GM18511 (cell line): ENCODE data around the gene SORCS2.

Experiments used
- ATAC-seq: cut with Tn5 transposase; IDR thresholded peaks from one replicate; pipeline ENCODE4 v1.9.1; 2021; ENCODE audit warnings: mild to moderate bottlenecking, moderate library complexity; ENCODE audit not compliant: unreplicated experiment

SORCS2 gene

DNA sequence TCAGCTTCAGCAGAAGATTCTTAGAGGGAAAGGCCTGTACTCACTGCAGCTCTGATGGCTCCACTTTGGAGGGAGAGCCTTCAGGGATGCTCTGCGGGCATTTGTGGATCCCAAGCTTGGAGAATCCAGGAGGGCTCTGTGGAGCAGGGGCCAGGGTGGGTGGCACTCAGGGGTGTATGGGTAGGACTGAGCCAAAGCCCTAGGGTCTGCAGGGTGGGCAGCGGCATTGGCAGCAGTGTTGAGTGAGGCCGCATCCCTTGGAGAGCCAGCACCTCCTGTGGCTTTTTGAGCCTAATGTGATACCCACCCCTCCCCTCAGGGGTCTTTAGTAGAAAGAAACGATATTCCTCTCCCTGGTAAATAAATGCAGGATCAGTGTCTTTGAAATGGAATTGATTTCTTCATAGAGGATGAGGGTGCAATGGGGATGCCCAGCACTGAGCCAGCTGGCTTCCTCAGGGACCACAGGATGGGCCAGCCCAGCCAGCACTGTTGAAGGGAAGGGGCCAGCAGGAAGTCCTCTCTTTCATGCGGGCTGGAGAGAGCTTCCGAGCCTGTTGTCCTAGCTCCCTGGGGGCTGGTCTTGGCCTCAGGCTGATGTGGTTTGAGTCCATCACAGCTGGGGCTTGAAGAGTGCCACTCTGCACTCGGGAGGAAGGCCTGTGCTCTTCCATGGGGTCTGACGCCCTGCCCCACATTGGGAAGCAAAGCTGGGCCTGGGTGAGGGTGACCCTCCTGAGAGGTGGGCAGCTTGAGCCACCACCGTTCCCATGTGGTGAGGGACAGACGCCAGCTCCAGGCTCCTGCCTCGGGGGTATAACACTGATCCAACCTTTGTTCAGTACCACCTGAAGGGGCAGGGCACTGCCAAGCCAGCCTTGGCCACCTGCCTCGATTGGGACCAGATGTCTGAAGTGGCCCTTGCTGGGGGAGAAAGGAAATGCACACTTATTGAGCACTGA is 192.9 kb downstream of the SORCS2 start:
- ATAC-seq = no peak

DNA sequence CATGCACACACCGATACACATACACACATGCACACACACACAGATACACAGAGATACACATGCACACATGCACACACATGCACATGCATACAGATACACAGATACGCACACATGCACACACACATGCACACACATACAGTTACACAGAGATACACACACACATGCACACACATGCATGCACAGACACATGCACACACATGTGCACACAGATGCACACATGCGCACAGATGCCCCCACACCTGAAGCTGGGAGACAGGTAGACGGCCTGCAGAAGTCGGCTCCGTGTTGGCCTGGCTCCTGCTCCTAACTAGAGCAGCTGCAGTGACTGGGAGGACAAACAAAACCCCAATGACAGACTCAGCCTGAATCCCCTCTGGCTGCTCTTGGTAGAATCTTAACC is 195.6 kb downstream of the SORCS2 start:
- no peak for ATAC-seq

DNA sequence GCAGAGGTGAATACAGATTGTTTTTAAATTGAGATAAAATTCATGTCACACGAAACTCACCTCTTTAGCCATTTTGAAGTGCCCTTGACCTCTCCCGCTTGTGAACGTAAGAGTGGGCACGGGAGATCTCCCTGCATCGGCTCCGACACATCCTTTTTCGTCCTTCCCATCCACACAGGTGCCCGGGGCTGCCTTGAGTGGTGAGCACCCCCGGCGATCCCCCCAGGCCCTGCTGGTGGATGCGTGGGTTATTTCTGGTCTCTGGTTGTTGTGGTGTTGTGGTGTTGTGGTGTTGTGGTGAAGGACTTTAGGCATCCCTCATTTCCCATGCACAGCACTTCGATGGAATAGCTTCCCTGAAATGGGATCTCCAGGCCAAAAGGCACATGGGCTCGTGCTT is 196.3 kb downstream of the SORCS2 start:
- no peak for ATAC-seq

DNA sequence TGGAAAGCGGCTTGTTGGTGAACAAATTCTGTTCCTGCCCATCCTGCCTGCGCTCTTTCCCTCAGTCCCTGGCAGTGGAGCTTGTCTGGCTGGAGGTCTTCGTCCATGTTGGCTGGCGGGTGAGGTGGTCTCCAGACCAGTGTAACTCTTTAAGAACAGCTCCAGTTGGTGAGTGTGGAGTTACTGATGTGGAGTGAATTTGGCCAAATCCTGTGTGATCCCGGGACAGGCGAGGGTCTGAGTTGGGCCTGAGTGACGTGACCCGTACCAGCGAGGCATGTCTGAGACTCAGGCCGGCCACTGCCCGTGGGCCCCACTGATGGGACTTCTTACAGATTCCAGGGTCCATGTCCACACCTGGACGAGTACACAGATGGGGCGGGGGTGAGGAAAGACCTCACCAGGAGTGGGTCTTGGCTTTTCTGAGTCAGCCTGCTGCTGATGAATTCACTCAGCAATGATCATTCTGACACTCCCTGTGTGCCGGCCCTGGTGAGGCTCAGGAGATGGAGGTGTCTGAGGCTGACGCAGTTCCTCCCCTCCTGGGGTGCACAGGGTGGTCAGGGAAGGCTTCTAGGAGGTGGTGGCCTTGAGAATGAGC is 196.9 kb downstream of the SORCS2 start:
- ATAC-seq = no peak

DNA sequence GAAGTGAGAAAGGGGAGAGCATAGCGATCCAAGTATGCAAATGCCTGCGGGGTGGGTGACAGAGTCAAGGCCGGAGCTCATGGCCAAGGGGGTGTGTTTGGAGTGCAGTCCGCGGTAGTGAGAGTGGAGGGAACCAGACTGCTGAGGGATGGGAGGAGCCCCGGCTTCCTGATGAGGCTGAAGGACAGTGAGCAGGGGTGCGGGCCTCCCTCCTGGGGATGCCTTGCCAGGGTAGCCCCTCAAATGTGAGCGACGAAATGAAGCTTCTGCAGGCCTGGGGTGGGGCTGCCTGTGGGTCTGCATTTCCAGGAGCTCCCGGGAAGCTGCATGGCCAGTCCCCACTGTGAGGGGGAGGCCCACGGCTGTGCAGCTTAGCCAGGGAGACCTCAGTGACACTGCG is 197.4 kb downstream of the SORCS2 start:
- no peak for ATAC-seq

DNA sequence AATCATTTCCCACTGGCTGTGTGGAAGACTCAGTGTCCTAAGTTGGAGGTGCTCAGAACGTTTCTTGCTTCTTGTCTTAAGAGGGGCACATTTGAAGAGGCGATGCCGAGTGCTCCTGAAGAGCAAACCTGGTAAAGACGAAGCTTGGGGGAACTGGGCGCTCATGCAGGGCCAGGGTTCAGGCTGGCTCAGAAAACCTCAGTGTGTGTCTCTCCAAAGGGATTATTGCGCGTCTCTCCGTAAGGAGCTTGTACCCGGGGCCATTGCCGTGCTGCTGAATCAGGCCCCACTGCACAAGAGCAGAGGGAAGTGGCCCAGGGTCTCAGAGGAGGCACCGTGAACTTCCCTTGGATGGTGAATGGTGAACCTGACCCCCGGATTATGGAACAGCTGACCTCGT is 198.0 kb downstream of the SORCS2 start:
- no peak for ATAC-seq

DNA sequence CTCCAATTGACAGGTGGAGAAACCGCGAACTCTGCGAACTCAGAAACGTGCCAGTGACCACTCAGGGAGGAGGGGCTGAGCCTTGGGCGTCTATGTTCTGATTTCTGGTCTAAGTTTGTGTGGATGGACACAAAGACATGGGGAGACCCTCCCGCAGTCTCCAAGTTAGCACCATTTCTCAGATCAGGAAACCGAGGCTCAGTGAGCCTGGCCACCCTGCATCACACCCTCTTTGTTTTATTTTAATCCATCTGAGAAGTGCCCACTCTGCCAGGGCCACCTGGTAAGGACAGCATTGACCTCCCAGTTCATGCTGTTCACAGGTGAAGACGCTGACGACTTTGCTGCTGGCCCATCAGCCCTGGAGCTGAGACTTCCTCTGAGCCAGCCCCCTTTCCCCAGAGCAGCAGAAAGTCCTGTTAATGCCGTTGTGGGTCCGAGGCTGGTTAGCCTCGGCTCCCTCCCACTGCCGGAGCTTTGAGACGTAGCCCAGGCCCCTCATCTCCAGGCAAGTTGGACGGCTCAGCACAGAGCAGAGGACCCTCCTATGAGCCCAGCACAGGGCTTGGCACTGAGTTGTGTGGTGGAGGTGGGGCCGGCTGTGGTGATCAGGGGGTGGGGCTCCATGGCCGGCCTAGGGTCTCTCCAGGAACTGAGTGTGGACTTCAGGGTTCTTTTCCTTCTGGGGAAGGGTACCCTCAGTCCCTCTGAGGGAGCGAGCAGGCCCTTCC is 198.7 kb downstream of the SORCS2 start:
- ATAC-seq = no peak

DNA sequence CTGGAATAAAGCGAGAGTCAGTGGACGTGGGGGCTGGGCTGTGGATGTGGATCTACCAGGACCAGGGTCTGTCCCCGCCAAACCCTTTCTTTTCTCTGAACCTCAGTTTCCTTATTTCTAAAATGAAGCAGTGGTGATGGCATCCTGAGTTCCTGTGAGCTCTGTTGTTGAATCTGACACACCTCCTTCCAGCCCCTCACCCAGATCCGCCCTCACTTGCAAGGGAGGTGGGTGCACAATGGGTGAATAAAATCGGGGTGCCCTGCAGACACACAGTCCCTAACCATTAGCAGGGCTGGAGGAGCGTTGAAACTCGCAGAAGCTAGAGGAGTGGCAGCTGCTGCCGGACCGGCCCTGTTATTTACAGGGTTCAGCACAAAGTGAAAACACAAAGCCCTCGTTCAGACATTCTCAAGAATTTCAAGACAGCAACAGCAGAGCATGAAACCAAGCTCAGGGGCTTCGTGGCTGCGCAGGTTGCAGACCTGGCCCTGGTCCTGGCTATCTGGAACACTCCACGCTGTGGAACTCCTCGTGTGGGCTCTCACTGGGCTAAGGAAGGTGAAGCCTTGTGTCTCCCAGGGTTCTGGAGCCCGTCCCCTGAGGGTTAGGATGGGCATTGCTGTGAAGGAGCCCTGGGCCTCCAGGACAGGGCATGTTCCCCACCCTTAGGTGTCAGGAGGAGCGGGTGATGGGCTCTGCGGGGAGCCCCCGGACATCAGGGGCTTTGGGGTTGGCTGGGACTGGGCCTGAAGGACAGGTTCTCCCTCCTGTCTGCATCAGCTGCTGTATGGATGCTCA is 199.5 kb downstream of the SORCS2 start:
- no peak for ATAC-seq

DNA sequence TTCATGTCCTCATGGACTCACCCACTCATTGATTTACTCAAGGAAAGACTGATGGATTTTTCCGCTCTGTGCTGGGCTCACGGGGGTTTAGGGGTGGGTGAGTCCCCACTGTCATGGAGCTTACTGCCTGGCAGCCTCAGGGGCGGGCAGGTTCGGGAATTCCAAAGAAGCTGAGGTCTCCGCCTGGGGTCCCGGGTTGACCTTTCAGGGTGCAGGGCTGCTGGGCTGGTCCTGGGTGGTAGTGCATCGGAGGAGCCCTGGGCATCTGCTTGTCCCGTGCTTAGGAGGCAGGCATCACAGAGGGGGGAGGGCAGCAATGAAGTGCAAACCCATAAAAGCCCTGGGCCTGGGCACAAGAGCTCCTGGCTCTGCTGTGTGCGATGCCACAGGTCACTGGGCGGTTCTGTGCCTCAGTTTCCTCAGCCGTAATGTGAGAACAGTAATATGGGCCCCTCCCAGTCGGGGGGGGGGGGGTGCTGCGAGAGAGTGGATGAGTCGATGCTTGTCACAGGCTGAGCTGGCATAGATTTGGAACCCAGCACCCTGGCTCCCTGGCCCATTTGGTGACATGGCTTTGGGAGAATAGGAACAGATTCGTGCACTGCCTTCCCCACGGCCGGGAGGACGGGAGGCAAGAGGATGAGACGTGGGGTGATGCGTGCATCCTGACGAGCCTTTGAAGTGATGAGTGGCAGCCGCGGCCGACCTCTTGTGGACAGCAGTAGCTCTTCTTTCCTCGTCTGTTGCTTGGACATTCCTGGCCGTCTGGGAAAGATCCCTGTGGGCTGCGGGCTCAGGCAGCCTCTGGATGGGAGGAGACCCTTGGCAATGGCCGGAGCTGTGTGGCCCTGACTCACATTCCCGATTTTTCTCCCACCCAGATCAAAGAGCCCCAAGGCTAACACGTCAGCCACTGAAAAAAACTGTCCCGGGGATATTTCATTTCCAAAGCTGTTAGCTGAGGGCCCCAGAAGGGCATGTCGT is 200.4 kb downstream of the SORCS2 start:
- no peak for ATAC-seq

DNA sequence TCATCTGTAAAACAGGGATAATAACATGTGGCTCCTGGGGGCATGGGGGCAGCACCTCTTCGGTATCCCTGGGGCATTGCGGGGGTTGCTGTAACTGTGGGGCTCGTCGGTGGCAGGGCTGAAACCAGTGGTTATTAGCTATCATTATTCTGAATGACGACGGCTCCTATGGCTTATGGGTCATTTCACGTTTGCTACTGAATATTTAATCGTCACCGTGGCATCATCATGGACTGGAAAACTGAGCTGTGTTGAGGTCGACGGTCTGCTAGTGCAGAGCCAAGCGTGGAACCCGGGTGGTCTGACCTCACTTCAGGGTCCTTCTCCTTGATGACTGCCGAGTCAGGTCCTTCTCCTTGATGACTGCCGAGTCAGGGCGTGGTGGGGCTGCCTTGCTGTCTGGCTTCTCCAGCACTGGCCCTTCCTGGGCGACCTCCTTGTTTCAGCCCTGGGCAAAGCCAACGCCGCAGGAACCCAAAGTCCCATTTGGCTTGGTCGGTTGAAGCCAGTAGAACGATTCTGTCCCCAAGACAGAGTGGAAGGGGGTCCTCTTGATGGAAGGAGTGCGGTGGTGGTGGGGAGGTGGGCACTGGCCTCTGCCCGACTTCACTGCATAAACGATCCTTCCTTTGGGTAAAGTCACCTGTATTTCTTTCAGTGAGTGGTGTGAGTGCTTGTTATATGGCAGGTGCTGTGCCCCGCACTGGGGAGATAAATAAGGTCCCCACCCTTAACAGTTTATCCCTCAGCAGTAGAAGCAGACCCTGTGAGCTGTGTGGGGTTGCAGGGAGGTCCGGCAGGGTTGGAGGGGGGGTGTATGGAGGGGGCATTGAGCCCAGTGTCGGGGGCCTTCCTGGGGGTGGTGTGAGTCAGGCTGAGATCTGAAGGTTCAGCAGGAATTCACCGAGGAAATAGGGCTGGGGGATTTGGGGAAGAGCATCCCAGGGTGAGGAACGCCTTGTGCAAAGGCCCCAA is 201.6 kb downstream of the SORCS2 start:
- ATAC-seq = no peak

DNA sequence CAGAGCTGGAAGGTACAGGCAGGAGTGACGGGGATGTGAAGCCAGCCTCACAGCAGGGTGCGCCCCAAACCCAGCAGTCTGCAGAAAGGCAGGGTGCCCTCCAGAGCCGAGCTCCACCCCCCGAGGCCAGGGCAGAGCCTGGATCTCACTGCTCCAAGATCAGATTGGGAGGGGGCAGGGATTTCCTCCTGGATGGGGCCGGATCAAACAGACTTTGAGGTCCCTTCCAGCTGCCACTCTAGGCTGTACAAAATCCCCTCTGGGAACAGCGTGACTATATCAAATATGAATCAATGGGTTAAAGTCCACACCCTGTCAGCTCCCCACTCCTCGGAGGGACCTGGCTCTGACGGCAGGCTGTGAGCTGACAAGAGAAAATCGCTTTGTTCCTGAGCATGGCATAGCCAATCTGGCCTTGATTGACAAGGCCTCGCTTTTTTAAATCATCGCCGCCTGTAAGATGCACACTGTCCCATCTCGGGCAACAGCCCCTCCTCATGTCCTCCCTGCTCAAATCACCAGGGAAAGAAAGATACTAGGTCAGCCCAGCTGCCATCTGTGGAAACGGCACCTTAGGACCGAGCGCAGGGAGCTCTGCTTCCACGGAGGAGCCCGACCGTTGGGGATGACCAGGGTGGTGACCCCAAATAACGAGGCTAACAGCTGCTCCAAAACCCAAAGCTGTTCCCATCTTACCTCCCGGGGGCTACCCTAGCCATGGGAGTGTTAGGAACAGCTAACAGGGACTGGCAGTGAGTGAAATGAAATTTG is 202.5 kb downstream of the SORCS2 start:
- no peak for ATAC-seq

DNA sequence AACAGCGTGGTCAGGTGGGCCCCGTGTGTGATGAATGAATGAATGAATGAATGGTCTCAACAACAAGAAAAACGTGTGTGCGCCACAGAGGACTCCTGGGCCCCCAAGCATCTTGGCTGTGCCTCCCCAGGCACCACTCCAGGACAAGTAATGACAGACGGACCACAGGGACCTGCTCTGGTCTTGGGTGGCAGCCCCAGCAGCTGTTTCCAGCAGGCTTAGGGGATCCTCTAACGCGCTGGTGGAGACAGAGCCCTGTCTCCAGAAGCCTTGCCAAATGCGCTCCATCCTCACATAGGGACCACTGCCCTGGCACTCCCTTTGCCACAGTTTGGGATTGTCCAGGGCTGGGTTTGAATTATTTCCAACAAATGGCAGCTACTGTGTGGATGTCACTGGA is 203.3 kb downstream of the SORCS2 start:
- no peak for ATAC-seq

DNA sequence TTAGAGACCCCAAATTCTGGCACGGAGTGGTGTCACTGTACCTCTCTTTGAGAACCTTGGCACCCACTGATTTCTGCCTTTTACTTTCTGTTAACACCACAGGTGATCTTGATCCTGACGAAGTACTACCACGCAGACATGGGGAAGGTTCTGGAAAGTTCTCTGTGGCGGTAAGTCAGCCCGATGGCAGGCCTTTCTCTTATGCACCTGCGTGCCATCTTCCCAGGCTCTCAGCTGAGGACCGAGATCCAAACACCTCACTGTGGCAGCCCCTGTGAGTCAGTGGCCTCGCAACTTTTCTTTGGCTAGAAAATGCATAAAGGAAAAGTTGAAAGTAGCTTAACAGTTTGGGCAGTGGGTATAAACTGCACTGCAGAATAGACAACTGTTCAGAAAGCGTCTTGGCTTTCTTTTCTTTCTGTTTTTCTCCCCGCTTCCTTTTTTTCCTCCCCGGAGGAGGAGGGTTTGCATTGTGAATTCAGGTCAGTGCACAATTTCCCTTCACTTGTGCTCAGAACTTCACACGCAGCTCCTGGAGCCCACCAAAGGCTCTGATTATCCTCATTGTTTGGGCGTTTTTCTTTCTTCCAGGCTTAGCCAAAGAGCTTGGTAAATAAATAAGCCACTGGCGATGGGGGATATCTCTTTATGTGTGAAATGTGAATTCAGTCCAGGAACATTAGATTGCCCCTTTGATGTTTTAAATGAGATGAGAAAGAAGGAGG is 204.0 kb downstream of the SORCS2 start:
- no peak for ATAC-seq

DNA sequence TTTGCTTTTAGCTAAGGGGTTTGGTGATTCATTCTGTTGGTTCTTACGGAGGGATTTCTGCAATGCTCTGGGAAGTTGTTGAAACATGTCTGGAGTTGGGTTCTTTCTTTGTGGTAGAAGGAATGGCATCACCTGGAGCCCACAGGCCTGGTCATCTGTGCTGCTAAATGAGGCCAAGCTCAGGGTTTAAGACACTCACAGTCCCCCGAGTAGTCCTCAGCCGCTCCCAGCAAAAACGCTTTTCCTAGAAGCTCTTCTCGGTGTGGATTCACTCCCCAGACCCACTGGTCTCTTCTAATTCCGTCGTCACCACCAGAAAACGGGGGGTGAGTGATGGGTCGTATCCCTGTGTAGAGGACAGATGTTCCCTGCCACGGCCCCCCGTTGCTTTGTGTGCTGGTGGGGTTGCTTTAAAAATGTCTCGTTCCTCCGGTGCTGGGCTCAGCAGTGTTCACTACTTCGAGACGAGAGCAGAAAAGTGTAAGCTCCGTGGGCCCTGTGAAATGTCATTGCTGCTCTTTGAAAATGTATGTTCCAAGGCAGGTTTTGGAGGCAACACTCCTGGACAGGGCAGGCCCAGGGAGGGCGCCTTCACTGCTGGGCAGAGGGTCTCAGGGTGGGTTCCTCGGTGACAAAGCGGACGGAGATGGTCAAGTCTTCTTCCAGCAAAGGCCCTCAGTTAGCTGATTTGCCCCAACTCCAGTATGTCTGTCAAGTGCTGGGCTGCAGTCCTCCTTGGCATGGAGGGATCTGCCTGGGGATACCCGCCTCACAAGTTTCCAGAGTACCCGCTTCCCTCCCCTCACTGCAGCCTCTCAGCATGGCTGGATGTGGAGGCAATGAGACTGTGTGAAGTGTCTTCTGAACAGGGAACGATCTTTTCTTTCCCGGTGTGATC is 205.1 kb downstream of the SORCS2 start:
- no peak for ATAC-seq

DNA sequence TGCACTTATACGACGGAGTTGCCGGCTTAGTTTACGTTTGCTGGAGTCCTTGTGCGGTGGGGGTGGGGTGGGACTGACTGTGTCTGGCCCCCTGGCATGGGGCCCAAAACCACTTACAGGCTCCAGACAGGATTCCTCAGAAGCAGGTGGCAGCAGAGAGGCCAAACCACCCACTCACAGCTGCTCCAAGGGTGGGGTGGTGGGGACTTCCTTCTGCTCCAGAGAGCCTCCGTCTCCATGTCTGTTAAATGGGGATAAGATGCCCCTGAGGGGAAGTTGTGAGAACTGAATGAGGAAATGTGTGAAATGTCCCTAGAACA is 205.7 kb downstream of the SORCS2 start:
- no peak for ATAC-seq

DNA sequence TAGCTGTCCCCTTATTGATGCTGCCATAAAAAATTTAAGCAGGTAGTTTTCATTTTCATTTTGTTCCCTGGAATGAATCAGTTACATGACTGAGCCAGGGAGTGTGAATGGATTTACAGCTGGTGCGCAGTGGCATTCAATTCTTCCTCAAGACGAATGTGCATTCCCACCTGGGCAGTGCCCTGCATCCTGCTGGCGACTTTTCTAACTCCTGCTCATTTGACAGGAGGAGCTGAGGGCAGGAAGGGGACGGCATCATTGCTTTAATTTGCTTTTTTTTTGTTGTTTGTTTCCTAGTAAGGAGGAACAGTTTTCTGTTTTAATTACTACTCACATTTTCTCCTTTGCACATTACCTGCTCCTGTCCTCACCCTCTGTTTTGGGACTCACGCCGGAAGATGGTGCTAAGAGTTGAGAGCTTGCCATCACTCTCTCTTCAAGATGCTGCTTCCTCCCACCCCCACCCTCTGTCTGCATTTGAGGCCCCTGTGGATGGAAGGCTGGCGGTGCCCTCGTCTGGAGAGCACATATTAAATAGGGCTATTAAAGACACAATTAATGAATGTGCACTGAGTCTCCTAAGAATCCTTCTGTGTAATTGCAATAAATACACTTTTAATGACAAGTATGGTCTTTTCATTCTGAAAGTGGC is 206.6 kb downstream of the SORCS2 start:
- no peak for ATAC-seq
